Measurements from ENCODE around the gene SNCA. TPM values are rescaled to one million over a fixed set of nuclear protein-coding genes. Genes with fewer than 3 reads are reported as not detected.

SNCA gene
- total RNA-seq, 2 donors from 2014 or later, result 0.37 to 0.86 TPM

- no peaks in the 10 kb centered on the region for H3K27me3 Mint-ChIP-seq (ENCODE audit: low read depth)
- H3K27ac Mint-ChIP-seq, result no peak overlapping the region
- H3K9me3 Mint-ChIP-seq, result no peaks in the 10 kb centered on the region
- no peak for ATAC-seq (replicated peaks in 1 of 2)
- H3K36me3 Mint-ChIP-seq (ENCODE audit: insufficient read depth in 2 of 2), result no peaks in the 10 kb centered on the region
- no peaks in the 10 kb centered on the region for H3K4me1 Mint-ChIP-seq (ENCODE audit: low read depth)
- no peak for DNase-seq
- H3K4me3 Mint-ChIP-seq, result no peak overlapping the region
These were observed 71.4 kb downstream of the SNCA start for GRCh38 chr4:89765528-89765927.

DNA sequence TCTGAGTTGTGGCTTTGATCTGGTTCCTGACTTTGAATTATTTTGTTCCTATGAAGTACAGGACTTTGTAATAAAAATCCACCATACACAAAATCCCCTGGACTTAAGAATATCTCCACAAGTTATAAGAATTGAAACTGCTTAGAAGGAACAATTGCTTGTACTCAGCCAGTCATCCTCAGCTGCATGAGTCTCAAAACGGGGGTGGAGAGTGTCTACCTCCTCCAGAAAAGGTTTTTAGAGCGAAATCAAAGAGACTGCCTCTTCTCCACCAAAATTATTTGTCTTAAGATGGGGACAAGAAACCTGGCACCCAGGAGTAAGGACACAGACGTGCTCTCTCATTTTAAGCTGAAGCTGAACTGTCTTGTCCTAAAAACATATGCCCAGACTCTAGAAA, 74.7 kb downstream of the SNCA start:
- Mint-ChIP-seq H3K9me3 (no peaks in the 10 kb centered on the region), H3K36me3 (ENCODE audit: insufficient read depth in 2 of 2) (no peaks in the 10 kb centered on the region), H3K4me3 (no peak overlapping the region), H3K27me3 (ENCODE audit: low read depth) (no peaks in the 10 kb centered on the region), H3K27ac (no peak overlapping the region), H3K4me1 (ENCODE audit: low read depth) (no peaks in the 10 kb centered on the region)
- ATAC-seq (replicated peaks in 1 of 2), result no peak
- no peak for DNase-seq

DNA sequence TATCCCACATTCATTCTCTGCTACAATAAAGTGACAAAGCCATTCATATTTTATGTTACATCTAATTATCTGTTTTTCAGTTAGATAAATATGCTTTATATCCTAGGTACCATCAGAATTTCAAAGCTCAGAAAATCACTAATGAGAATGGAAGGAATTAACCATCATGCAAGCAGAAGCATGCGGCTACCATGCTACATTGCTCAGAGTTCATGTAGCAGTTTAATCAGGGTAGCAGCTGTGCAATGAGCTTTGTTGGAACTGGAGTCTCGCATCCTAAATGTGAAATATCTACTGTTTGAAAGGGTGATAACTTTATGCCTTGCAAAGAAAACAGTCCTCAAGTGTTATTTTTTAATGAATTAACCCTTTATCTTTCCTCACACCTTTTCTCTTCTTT, 77.5 kb downstream of the SNCA start:
- Mint-ChIP-seq H3K4me1 (ENCODE audit: low read depth) (no peaks in the 10 kb centered on the region), H3K27ac (no peak overlapping the region), H3K4me3 (no peak overlapping the region), H3K27me3 (ENCODE audit: low read depth) (no peaks in the 10 kb centered on the region), H3K36me3 (ENCODE audit: insufficient read depth in 2 of 2) (no peaks in the 10 kb centered on the region), H3K9me3 (no peaks in the 10 kb centered on the region)
- DNase-seq, result no peak
- ATAC-seq (replicated peaks in 1 of 2), result no peak

GRCh38 chr4:89757154-89757719, 79.7 kb downstream of the SNCA start:
- Mint-ChIP-seq H3K4me3 (no peak overlapping the region), H3K27me3 (ENCODE audit: low read depth) (no peaks in the 10 kb centered on the region)
- DNase-seq, result no peak

DNA sequence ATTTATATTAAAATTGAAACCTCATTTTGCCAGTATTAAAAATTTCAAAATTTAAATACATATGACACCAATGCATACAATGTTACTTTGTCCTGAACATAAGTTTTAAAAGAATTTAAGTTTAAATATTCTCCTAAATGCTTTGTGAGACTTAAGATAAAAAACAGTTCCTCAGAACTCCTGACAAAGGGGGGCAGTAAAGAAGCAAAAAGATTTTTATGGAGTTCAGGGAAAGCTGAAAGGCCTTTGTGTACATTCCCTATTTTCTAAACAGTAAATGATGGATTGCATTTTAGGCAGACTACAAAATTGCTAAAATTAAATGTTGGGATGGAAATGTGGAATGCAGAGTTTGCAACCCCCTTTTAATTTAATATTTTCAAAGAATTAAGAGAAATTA, 81.7 kb downstream of the SNCA start:
- no peak for ATAC-seq (replicated peaks in 1 of 2)
- no peaks in the 10 kb centered on the region for H3K36me3 Mint-ChIP-seq (ENCODE audit: insufficient read depth in 2 of 2)

More at GRCh38 chr4:89757154-89757719, 79.7 kb downstream of the SNCA start:
- Mint-ChIP-seq H3K4me1 (ENCODE audit: low read depth) (no peaks in the 10 kb centered on the region), H3K36me3 (ENCODE audit: insufficient read depth in 2 of 2) (no peaks in the 10 kb centered on the region), H3K9me3 (no peaks in the 10 kb centered on the region), H3K27ac (no peak overlapping the region)
- no peak for ATAC-seq (replicated peaks in 1 of 2)

DNA sequence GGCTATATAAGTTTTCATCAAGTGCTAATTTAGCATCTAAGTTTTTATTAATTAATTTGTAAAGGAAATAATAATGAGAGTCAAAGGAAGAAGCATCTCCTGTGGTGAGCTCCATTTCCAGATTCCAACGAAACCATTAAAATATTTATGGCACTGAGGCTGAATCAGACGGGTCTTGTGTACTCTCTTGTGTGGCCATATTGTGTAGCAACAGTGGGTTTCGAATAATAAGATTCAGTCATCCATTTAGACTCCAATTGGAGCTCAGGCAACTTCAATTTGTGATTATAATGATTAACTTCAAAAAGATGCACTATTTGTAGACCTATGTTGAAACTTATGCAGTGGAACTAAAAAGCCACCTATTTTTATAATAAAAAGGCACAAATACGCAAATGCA, 82.4 kb downstream of the SNCA start:
- no peak overlapping the region for H3K27ac Mint-ChIP-seq
- H3K4me1 Mint-ChIP-seq (ENCODE audit: low read depth), result no peaks in the 10 kb centered on the region
- no peaks in the 10 kb centered on the region for H3K27me3 Mint-ChIP-seq (ENCODE audit: low read depth)
- no peak for DNase-seq
- H3K36me3 Mint-ChIP-seq (ENCODE audit: insufficient read depth in 2 of 2), result no peaks in the 10 kb centered on the region
- no peaks in the 10 kb centered on the region for H3K9me3 Mint-ChIP-seq
- no peak for ATAC-seq (replicated peaks in 1 of 2)
- H3K4me3 Mint-ChIP-seq, result no peak overlapping the region

More for the DNA sequence above, 81.7 kb downstream of the SNCA start:
- Mint-ChIP-seq H3K9me3 (no peaks in the 10 kb centered on the region), H3K27me3 (ENCODE audit: low read depth) (no peaks in the 10 kb centered on the region), H3K4me1 (ENCODE audit: low read depth) (no peaks in the 10 kb centered on the region), H3K4me3 (no peak overlapping the region), H3K27ac (no peak overlapping the region)
- no peak for DNase-seq

DNA sequence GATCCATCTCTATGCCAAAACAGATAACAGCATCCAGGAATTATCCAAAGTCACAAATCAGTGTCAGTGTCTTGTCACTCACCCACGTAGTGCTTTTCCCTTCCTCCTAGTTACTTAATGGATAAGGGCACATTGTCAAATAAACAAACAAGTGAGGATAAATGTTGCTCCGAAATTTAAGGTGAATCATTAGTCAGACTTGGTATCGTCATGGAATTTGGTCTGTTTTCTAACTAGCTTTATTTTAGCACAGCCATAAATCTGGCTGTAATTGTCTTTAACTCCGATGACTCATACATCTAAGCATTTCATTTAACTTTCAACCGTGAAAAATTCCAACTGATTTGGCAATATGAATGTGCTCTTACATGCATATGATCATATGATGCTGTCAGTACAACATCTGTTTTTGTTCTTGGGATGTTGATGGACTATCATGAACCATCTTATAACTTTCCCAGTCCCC, 83.3 kb downstream of the SNCA start:
- DNase-seq, result no peak
- no peak overlapping the region for H3K4me3 Mint-ChIP-seq
- no peaks in the 10 kb centered on the region for H3K9me3 Mint-ChIP-seq
- ATAC-seq (replicated peaks in 1 of 2), result no peak
- H3K27me3 Mint-ChIP-seq (ENCODE audit: low read depth), result no peaks in the 10 kb centered on the region
- no peaks in the 10 kb centered on the region for H3K4me1 Mint-ChIP-seq (ENCODE audit: low read depth)
- H3K36me3 Mint-ChIP-seq (ENCODE audit: insufficient read depth in 2 of 2), result no peaks in the 10 kb centered on the region
- no peak overlapping the region for H3K27ac Mint-ChIP-seq

DNA sequence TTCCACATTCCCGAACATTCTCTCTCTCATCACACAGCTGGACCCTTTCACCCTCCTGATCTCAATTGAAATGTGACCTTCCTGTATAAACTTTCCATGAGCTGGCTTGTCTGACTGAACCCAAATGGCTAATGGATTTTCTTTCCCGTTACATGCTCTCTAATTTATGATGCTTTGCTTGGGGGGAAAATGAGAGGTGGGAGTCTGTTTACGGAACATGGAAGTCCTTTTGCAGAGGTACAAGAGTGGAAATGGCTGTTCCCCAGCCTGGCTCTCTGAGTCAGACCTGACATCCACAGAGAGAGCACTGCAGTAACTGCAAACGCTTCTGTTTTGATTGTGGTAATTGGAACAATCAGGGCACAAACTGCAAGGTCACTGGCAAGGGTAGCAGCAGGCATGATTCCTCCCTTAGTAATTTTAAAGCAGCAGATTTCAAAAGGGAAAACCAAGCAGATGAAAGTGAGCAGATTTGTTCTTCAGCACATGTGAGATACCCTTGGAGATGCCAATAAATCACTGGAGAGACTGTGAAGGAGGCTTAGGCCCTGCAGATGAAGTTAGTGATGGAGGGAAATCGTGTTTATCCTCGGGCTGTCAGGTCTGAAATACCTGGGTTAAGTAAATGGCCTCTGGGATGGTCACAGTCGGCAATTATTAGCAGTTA, 83.9 kb downstream of the SNCA start:
- Mint-ChIP-seq H3K36me3 (ENCODE audit: insufficient read depth in 2 of 2) (no peaks in the 10 kb centered on the region), H3K4me3 (no peak overlapping the region), H3K27ac (no peak overlapping the region), H3K9me3 (no peaks in the 10 kb centered on the region), H3K27me3 (ENCODE audit: low read depth) (no peaks in the 10 kb centered on the region), H3K4me1 (ENCODE audit: low read depth) (no peaks in the 10 kb centered on the region)
- ATAC-seq (replicated peaks in 1 of 2) (no peak), DNase-seq (no peak)

GRCh38 chr4:89751416-89751815, 85.5 kb downstream of the SNCA start:
- H3K4me3 Mint-ChIP-seq, result no peak overlapping the region
- H3K27ac Mint-ChIP-seq, result no peak overlapping the region
- no peaks in the 10 kb centered on the region for H3K36me3 Mint-ChIP-seq (ENCODE audit: insufficient read depth in 2 of 2)
- H3K27me3 Mint-ChIP-seq (ENCODE audit: low read depth), result no peaks in the 10 kb centered on the region
- no peaks in the 10 kb centered on the region for H3K4me1 Mint-ChIP-seq (ENCODE audit: low read depth)
- no peaks in the 10 kb centered on the region for H3K9me3 Mint-ChIP-seq
- ATAC-seq (replicated peaks in 1 of 2) (no peak), DNase-seq (no peak)

DNA sequence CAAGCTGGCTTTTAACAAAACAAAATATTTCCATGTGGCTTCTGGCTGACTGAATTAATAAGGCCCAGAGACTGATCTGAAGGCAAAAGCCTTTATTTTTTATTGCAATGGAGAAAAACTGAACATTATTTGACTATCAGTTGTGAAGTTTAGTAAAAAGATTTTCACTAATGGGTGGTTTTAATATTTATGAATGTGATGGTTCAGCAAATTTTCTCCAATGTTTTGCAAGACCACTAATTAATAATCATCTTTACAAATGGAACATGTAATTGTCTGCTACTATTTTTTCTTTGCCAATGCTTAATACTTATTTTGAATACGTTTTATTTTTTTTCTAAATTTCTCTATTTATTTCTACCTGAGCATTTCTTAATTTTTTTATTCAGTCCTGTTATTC, 90.6 kb downstream of the SNCA start:
- Mint-ChIP-seq H3K27me3 (ENCODE audit: low read depth) (no peaks in the 10 kb centered on the region), H3K36me3 (ENCODE audit: insufficient read depth in 2 of 2) (no peaks in the 10 kb centered on the region)

GRCh38 chr4:89745708-89746107, 91.3 kb downstream of the SNCA start:
- no peak for ATAC-seq (replicated peaks in 1 of 2)
- Mint-ChIP-seq H3K27me3 (ENCODE audit: low read depth) (no peaks in the 10 kb centered on the region), H3K4me1 (ENCODE audit: low read depth) (no peaks in the 10 kb centered on the region), H3K36me3 (ENCODE audit: insufficient read depth in 2 of 2) (no peaks in the 10 kb centered on the region), H3K27ac (no peak overlapping the region), H3K9me3 (no peaks in the 10 kb centered on the region), H3K4me3 (no peak overlapping the region)
- no peak for DNase-seq

More for the DNA sequence above, 90.6 kb downstream of the SNCA start:
- H3K27ac Mint-ChIP-seq, result no peak overlapping the region
- H3K9me3 Mint-ChIP-seq, result no peaks in the 10 kb centered on the region
- no peak for DNase-seq
- H3K4me3 Mint-ChIP-seq, result no peak overlapping the region
- H3K4me1 Mint-ChIP-seq (ENCODE audit: low read depth), result no peaks in the 10 kb centered on the region
- ATAC-seq (replicated peaks in 1 of 2), result no peak

DNA sequence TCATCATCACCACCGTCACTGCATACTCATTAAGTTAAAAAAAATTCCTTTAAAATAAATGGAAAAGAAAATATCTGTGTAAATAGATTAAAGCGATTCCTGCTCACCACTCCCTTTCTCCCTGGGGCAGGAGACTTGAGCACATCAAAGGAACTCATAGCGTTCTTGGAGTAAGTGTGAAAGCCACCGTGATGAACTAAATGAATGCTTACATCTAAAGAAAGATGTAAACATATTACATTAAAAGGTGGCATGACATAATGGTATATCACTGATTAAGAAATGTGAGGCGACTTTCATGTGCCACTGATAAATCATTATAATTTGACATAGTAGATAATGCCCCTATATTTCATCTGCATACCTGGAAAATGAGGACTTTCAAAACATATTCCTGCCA, 92.0 kb downstream of the SNCA start:
- no peak overlapping the region for H3K4me3 Mint-ChIP-seq
- H3K36me3 Mint-ChIP-seq (ENCODE audit: insufficient read depth in 2 of 2), result no peaks in the 10 kb centered on the region
- H3K4me1 Mint-ChIP-seq (ENCODE audit: low read depth), result no peaks in the 10 kb centered on the region
- H3K27me3 Mint-ChIP-seq (ENCODE audit: low read depth), result no peaks in the 10 kb centered on the region
- H3K9me3 Mint-ChIP-seq, result no peaks in the 10 kb centered on the region
- ATAC-seq (replicated peaks in 1 of 2) (no peak), DNase-seq (no peak)
- no peak overlapping the region for H3K27ac Mint-ChIP-seq

DNA sequence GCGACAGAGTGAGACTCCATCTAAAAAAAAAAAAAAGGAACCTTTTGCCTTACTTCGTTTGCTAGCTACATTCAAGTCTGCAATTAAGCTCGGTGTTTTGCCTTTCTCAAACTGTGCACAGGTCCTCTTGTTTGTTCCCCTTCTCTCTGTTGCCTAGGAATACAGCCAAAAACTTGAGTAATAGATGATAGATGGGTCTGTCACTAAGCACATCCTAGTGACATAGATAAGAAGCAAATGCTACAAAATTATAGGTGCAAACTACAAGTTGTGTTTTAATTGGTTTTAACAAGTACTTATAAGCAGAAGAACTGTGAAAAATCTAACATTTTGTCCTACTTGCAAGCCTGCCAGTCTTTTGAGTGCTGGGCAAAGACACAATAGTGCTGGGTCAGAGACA, 95.2 kb downstream of the SNCA start:
- no peaks in the 10 kb centered on the region for H3K4me1 Mint-ChIP-seq (ENCODE audit: low read depth)
- no peaks in the 10 kb centered on the region for H3K36me3 Mint-ChIP-seq (ENCODE audit: insufficient read depth in 2 of 2)
- H3K27ac Mint-ChIP-seq, result no peak overlapping the region
- ATAC-seq (replicated peaks in 1 of 2) (no peak), DNase-seq (no peak)
- no peak overlapping the region for H3K4me3 Mint-ChIP-seq
- no peaks in the 10 kb centered on the region for H3K27me3 Mint-ChIP-seq (ENCODE audit: low read depth)
- H3K9me3 Mint-ChIP-seq, result no peaks in the 10 kb centered on the region
